OCI-LY7 (cell line): ENCODE data around the gene CTNNA2. TPM values are rescaled to one million over a fixed set of nuclear protein-coding genes. Genes with fewer than 3 reads are reported as not detected.

ENCODE experiments used
- BruUV-seq: library from RNA; stranded (reverse); fragments of 400-500 nt; replicated peaks from 2 replicates; lab custom pipeline; 2021; lab: Mats Ljungman, UMichigan
- CTCF ChIA-PET: fragments of 300-600 bp; sonication (Branson Sonifier 250); formaldehyde crosslinking; loops from one replicate; lab custom pipeline; 2022; ENCODE audit warnings: antibody characterized with exemption; ENCODE audit not compliant: unreplicated experiment; lab: Charles Lee
- POLR2A ChIA-PET: fragments of 300-600 bp; sonication (Branson Sonifier 250); formaldehyde crosslinking; loops from one replicate; lab custom pipeline; 2022; ENCODE audit warnings: antibody characterized with exemption; lab: Charles Lee
- DNase-seq: peaks from one replicate; pipeline ENCODE4 v3.0.0-alpha.2; 2015; ENCODE audit warnings: low spot score
- H2AFZ ChIP-seq: fragments of 200-600 bp; sonication (generic), shearing (Covaris generic); 2 replicates; pipeline ENCODE4 v1.6.1; 2014; ENCODE audit warnings: mild to moderate bottlenecking, antibody characterized with exemption, low read length, moderate library complexity
- H3K27ac ChIP-seq: fragments of 200-600 bp; sonication (generic); 2 replicates; pipeline ENCODE4 v1.5.1; 2014; ENCODE audit warnings: mixed run types, low read depth, mild to moderate bottlenecking, moderate library complexity, low read length, inconsistent platforms; ENCODE audit not compliant: poor library complexity, severe bottlenecking
- H3K36me3 ChIP-seq: fragments of 200-600 bp; sonication (generic); 2 replicates; pipeline ENCODE4 v1.6.1; 2014; ENCODE audit warnings: mild to moderate bottlenecking, antibody characterized with exemption, low read length, moderate library complexity, mixed read lengths; ENCODE audit not compliant: insufficient read depth
- H3K4me1 ChIP-seq: fragments of 200-600 bp; sonication (generic); 2 replicates; pipeline ENCODE4 v1.5.1; 2014; ENCODE audit warnings: mild to moderate bottlenecking, low read length; ENCODE audit not compliant: insufficient read depth, poor library complexity, severe bottlenecking
- H3K4me2 ChIP-seq: fragments of 200-600 bp; sonication (generic); 2 replicates; pipeline ENCODE4 v1.6.1; 2014; ENCODE audit warnings: mild to moderate bottlenecking, low read length
- H3K4me3 ChIP-seq: fragments of 200-600 bp; sonication (generic); 2 replicates; pipeline ENCODE4 v1.5.1; 2014; ENCODE audit warnings: mild to moderate bottlenecking, low read depth, low read length; ENCODE audit not compliant: poor library complexity, severe bottlenecking
- H3K79me2 ChIP-seq: fragments of 200-600 bp; sonication (generic); 2 replicates; pipeline ENCODE4 v1.6.1; 2016; ENCODE audit warnings: low read depth, mild to moderate bottlenecking, low read length, moderate library complexity, mixed read lengths; ENCODE audit not compliant: insufficient read depth
- H3K9me2 ChIP-seq: fragments of 200-600 bp; sonication (generic); 2 replicates; pipeline ENCODE4 v1.6.1; 2016; ENCODE audit warnings: mild to moderate bottlenecking, low read length, mixed read lengths; ENCODE audit not compliant: insufficient read depth
- H3K9me3 ChIP-seq: fragments of 200-600 bp; sonication (generic); 2 replicates; pipeline ENCODE4 v1.6.1; 2014; ENCODE audit warnings: mild to moderate bottlenecking, mixed run types, low read length, mixed read lengths
- H4K20me1 ChIP-seq: fragments of 200-600 bp; sonication (generic); 2 replicates; pipeline ENCODE4 v1.6.1; 2014; ENCODE audit warnings: mild to moderate bottlenecking, antibody characterized with exemption, low read length, moderate library complexity, mixed read lengths; ENCODE audit not compliant: insufficient read depth
- EZH2phosphoT487 ChIP-seq: fragments of 200-600 bp; sonication (generic); IDR thresholded peaks from 2 replicates; pipeline ENCODE4 v1.6.1; 2018; ENCODE audit warnings: low read depth, borderline replicate concordance, mild to moderate bottlenecking, mixed run types, antibody characterized with exemption, low read length, moderate library complexity, mixed read lengths
- intact Hi-C: fragments of 100-400 bp; cut with micrococcal nuclease; formaldehyde crosslinking; loops from one replicate; pipeline ENCODE4 v1.10.0; 2022; ENCODE audit not compliant: unreplicated experiment
- total RNA-seq, 2 experiments: library from RNA; depleted of rRNA in 1 of 2; stranded (reverse); fragments of >200 nt in 1 of 2; shearing (Covaris generic) in 1 of 2; gene quantifications; 2 replicates each; pipeline ENCODE4 v1.2.3, GENCODE V29; 2014 to 2022
- TF ChIP-seq, protein P1 (sequence below): fragments of 200-600 bp; sonication (generic); conservative IDR thresholded peaks from 2 replicates; pipeline ENCODE4 v1.5.1; 2014; ENCODE audit warnings: mild to moderate bottlenecking, antibody characterized with exemption, low read length, moderate library complexity, mixed read lengths

Gene CTNNA2
- total RNA-seq, 2 experiments from 2014 or later = 0.19 to 2.7 TPM

DNA sequence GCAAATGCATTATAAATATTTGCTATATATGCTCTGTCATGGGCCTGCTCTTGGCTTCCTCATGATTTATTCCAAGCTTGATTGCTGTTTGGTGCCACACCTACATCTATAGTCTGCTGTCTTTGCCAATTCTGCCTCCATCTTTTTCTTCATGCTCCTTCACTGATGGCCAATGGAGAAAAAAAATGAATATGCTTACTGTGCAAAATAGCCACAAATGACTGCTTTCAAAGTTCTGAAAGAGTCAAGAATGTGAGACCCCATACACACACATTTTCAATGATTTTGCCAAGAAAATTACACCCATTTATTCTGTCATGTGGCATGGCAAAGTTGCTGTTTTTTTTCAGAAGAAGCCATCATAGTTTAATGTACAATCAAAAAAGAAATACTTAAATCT, 1097.3 kb downstream of the CTNNA2 start:
- Histone ChIP-seq H2AFZ (no peak overlapping the region), H3K27ac (no peak overlapping the region), H3K9me2 (no peaks in the 10 kb centered on the region), H3K4me2 (no peak overlapping the region), H3K4me1 (no peaks in the 10 kb centered on the region), H3K9me3 (no peaks in the 10 kb centered on the region), H3K79me2 (no peaks in the 10 kb centered on the region), H3K36me3 (no peaks in the 10 kb centered on the region), H3K4me3 (no peak overlapping the region), H4K20me1 (no peaks in the 10 kb centered on the region)
- ChIA-PET CTCF (no interaction called here), POLR2A (no interaction called here)
- intact Hi-C loops = no loop called here
- TF ChIP-seq, protein P1, sequence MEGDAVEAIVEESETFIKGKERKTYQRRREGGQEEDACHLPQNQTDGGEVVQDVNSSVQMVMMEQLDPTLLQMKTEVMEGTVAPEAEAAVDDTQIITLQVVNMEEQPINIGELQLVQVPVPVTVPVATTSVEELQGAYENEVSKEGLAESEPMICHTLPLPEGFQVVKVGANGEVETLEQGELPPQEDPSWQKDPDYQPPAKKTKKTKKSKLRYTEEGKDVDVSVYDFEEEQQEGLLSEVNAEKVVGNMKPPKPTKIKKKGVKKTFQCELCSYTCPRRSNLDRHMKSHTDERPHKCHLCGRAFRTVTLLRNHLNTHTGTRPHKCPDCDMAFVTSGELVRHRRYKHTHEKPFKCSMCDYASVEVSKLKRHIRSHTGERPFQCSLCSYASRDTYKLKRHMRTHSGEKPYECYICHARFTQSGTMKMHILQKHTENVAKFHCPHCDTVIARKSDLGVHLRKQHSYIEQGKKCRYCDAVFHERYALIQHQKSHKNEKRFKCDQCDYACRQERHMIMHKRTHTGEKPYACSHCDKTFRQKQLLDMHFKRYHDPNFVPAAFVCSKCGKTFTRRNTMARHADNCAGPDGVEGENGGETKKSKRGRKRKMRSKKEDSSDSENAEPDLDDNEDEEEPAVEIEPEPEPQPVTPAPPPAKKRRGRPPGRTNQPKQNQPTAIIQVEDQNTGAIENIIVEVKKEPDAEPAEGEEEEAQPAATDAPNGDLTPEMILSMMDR = no peak
- no peak for TF ChIP-seq EZH2phosphoT487
- no peak for DNase-seq
- no TSS peak for BruUV-seq

DNA sequence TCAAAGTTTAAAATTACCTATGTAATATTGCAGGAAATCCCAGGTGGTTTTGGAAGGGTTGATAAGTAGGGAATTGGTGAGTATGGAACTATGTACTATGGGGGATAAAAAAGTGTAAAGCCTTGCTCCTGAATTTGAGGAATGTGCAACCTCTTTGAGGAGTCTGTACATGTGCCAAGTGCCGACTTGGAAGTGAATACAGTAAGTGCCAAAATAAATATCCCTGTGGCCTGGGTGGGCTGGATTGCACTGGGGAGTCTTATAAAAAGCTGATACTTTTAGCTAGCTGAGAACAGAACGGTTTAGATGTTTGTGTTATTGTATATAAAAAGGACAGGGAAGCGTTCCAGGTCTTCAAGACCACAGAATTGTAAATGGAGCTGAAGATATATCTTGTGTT, 1108.8 kb downstream of the CTNNA2 start:
- no peaks in the 10 kb centered on the region for H3K9me3 ChIP-seq
- DNase-seq = no peak
- H3K4me3 ChIP-seq = no peak overlapping the region
- H3K4me2 ChIP-seq = no peak overlapping the region
- ChIA-PET POLR2A (interaction anchor here (0.6 to 1.4 kb wide), 4 partner anchors 15 to 84 kb away, joined by 3 to 5 read pairs (median 4); no protein-coding TSS in a partner anchor), CTCF (no interaction called here)
- H4K20me1 ChIP-seq = no peaks in the 10 kb centered on the region; the same call in 1 of the 2 replicates
- no peaks in the 10 kb centered on the region for H3K36me3 ChIP-seq
- BruUV-seq = no TSS peak
- H3K9me2 ChIP-seq = no peaks in the 10 kb centered on the region
- no peak overlapping the region for H2AFZ ChIP-seq
- TF ChIP-seq, protein P1 = no peak
- no peak overlapping the region for H3K27ac ChIP-seq
- intact Hi-C loops = no loop called here
- no peaks in the 10 kb centered on the region for H3K79me2 ChIP-seq
- H3K4me1 ChIP-seq = no peaks in the 10 kb centered on the region

DNA sequence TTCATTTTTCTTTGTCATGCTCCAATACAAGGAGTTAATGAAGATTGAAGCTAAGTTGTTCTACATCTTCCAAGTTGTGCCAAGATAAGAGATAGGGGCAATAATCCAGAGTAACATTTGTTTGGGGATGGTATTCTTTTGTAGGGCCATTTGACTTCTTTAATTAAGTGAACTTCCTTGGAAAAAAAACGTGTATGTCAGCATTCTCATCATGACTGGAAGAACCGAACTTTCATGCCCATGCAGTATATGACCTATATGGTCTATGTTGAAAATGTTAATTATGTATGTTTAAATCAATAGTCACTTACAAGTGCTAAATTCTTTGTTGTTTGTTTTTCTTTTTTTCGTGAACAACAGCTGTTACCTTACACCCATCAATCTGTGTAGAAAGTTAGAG, 1111.2 kb downstream of the CTNNA2 start:
- H2AFZ ChIP-seq = no peak overlapping the region
- no peak overlapping the region for H3K4me2 ChIP-seq
- no TSS peak for BruUV-seq
- no peaks in the 10 kb centered on the region for H3K9me3 ChIP-seq
- no peaks in the 10 kb centered on the region for H3K9me2 ChIP-seq
- ChIA-PET POLR2A (interaction anchor here (0.7 to 0.8 kb wide), 2 partner anchors 10 to 297 kb away, joined by 3 read pairs; no protein-coding TSS in a partner anchor), CTCF (no interaction called here)
- H3K79me2 ChIP-seq = no peaks in the 10 kb centered on the region
- no peaks in the 10 kb centered on the region for H3K36me3 ChIP-seq
- H3K4me3 ChIP-seq = no peak overlapping the region
- TF ChIP-seq, protein P1 = no peak
- TF ChIP-seq EZH2phosphoT487 = no peak
- DNase-seq = no peak
- H4K20me1 ChIP-seq = no peaks in the 10 kb centered on the region; the same call in 1 of the 2 replicates
- intact Hi-C loops = no loop called here
- no peaks in the 10 kb centered on the region for H3K4me1 ChIP-seq
- H3K27ac ChIP-seq = no peak overlapping the region
